PFSK-1 (cell line): ENCODE results near the gene GABBR2.

Source experiments
- FOXP2 ChIP-seq: optimal IDR thresholded peaks from 2 replicates; pipeline ENCODE3; 2011; ENCODE audit warnings: borderline replicate concordance, control low read depth, inconsistent platforms; ENCODE audit not compliant: insufficient read depth; ENCODE audit errors: extremely low read length, extremely low read depth
- POLR2AphosphoS5 ChIP-seq: IDR thresholded peaks from 2 replicates; pipeline ENCODE4 v1.6.1; 2012; ENCODE audit warnings: low read depth, mild to moderate bottlenecking, control low read depth, low read length, moderate library complexity
- SIN3A ChIP-seq: IDR thresholded peaks from 2 replicates; pipeline ENCODE4 v1.6.1; 2012; ENCODE audit warnings: mild to moderate bottlenecking, low read length, moderate library complexity, borderline replicate concordance; ENCODE audit not compliant: insufficient read depth
- TAF1 ChIP-seq: IDR thresholded peaks from 2 replicates; pipeline ENCODE4 v1.6.1; 2012; ENCODE audit warnings: low read length, control low read depth, borderline replicate concordance; ENCODE audit not compliant: insufficient read depth
- TF ChIP-seq, protein P1 (sequence below), 2 experiments: IDR thresholded peaks; 2 replicates each; pipeline versions ENCODE4 v1.6.1 to v1.8.0; 2011 to 2012; ENCODE audit warnings: low read depth in 2 of 2, low read length in 2 of 2, control low read depth in 1 of 2, inconsistent platforms in 1 of 2, mild to moderate bottlenecking in 1 of 2, moderate library complexity in 1 of 2; ENCODE audit not compliant: insufficient read depth in 1 of 2

DNA sequence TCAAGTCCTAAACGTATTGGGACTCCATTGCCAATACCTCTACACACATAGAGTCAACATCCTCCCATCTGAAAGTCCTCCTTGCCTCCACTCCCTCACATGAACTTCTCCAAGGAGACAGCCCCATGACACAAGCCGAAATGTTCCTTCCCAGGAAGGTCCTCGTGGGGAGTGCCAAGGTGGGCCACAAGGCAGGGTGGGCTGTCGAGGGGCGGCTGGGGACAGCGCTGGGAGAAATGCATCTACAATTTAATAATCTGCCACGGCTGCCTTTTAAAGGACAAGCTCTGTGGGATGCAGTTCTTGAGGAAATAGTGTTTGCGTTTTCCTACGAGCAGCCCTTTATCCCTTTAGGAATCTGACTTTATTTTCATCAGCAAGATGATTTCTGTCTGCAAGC, 138.7 kb downstream of the GABBR2 start:
- TF ChIP-seq TAF1 (no peak), POLR2AphosphoS5 (no peak), SIN3A (no peak), FOXP2 (no peak)
- TF ChIP-seq, protein P1, sequence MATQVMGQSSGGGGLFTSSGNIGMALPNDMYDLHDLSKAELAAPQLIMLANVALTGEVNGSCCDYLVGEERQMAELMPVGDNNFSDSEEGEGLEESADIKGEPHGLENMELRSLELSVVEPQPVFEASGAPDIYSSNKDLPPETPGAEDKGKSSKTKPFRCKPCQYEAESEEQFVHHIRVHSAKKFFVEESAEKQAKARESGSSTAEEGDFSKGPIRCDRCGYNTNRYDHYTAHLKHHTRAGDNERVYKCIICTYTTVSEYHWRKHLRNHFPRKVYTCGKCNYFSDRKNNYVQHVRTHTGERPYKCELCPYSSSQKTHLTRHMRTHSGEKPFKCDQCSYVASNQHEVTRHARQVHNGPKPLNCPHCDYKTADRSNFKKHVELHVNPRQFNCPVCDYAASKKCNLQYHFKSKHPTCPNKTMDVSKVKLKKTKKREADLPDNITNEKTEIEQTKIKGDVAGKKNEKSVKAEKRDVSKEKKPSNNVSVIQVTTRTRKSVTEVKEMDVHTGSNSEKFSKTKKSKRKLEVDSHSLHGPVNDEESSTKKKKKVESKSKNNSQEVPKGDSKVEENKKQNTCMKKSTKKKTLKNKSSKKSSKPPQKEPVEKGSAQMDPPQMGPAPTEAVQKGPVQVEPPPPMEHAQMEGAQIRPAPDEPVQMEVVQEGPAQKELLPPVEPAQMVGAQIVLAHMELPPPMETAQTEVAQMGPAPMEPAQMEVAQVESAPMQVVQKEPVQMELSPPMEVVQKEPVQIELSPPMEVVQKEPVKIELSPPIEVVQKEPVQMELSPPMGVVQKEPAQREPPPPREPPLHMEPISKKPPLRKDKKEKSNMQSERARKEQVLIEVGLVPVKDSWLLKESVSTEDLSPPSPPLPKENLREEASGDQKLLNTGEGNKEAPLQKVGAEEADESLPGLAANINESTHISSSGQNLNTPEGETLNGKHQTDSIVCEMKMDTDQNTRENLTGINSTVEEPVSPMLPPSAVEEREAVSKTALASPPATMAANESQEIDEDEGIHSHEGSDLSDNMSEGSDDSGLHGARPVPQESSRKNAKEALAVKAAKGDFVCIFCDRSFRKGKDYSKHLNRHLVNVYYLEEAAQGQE (IDR thresholded peaks at IDR 0.05; ENCODE audit: insufficient read depth in 1 of 2, low read depth in 2 of 2, low read length in 2 of 2): no peak
